ENCODE results near the gene ALKBH6. TPM values are rescaled to one million over a fixed set of nuclear protein-coding genes. Genes with fewer than 3 reads are reported as not detected.

Gene ALKBH6
- polyA plus RNA-seq, 10 donors, result 5.5 to 10.4 (median 7.9) TPM

- DNase-seq, result no peak
Measured at GRCh38 chr19:36031308-36031707, 17.3 kb upstream of the ALKBH6 start.

GRCh38 chr19:36030264-36031148 lies 16.5 kb upstream of the ALKBH6 start:
- no peak for DNase-seq

GRCh38 chr19:36028313-36029041 lies 14.5 kb upstream of the ALKBH6 start:
- DNase-seq, result no peak

- DNase-seq, result no peak
Measured at GRCh38 chr19:36027696-36028095, 13.7 kb upstream of the ALKBH6 start.

- no peak for DNase-seq
Measured at GRCh38 chr19:36026091-36026876, 12.3 kb upstream of the ALKBH6 start.

- DNase-seq, result no peak
Measured at GRCh38 chr19:36025541-36025940, 11.5 kb upstream of the ALKBH6 start.

GRCh38 chr19:36023432-36023831 lies 9.4 kb upstream of the ALKBH6 start:
- no peak for DNase-seq

GRCh38 chr19:36019061-36019670 lies 5.2 kb upstream of the ALKBH6 start:
- no peak for DNase-seq

GRCh38 chr19:36013280-36014011 lies 567 bp downstream of the ALKBH6 start:
- no peak for DNase-seq

- no peak for DNase-seq
Measured at GRCh38 chr19:36010402-36010801, 3.6 kb downstream of the ALKBH6 start.

- no peak for DNase-seq
Measured at GRCh38 chr19:36009633-36010379, 4.2 kb downstream of the ALKBH6 start.

- peak; percentile 43 to 82 (median 76) for DNase-seq
Measured at GRCh38 chr19:36009220-36009619, 4.8 kb downstream of the ALKBH6 start.

GRCh38 chr19:36008336-36008978 lies 5.6 kb downstream of the ALKBH6 start, which contains the start of gene SYNE4:
Gene SYNE4, minus strand, starts transcription at chr19:36008813. Its CDS starts 132 bp downstream, at chr19:36008681.
- no peak for DNase-seq

- DNase-seq, result no peak
Measured at GRCh38 chr19:36006955-36007354, 7.1 kb downstream of the ALKBH6 start.

GRCh38 chr19:36003284-36003683 lies 10.7 kb downstream of the ALKBH6 start:
- DNase-seq, result no peak

GRCh38 chr19:36001605-36002004 lies 12.4 kb downstream of the ALKBH6 start:
- no peak for DNase-seq

GRCh38 chr19:35996777-35997176 lies 17.2 kb downstream of the ALKBH6 start:
- no peak for DNase-seq

GRCh38 chr19:35995048-35995993 lies 18.7 kb downstream of the ALKBH6 start, which contains the start of gene SDHAF1:
Gene SDHAF1, plus strand, starts transcription at chr19:35995188. Its CDS starts 87 bp downstream, at chr19:35995275.
- peak; percentile 91 to 97 (median 94) for DNase-seq

All from muscle of back (tissue), 11 donors.